ENCODE data around the gene PIGC.

Gene PIGC

GRCh38 chr1:172398970-172399755 lies 44.7 kb downstream of the PIGC start:
- DNase-seq (ENCODE audit: low read depth, low spot score) = peak; percentile 38

GRCh38 chr1:172398193-172398592 lies 45.7 kb downstream of the PIGC start:
- DNase-seq (ENCODE audit: low read depth, low spot score) = no peak

- DNase-seq (ENCODE audit: low read depth, low spot score) = no peak
Observed at GRCh38 chr1:172397633-172398032, 46.2 kb downstream of the PIGC start.

GRCh38 chr1:172397221-172397620 lies 46.6 kb downstream of the PIGC start:
- no peak for DNase-seq (ENCODE audit: low read depth, low spot score)

GRCh38 chr1:172395576-172395975 lies 48.3 kb downstream of the PIGC start:
- no peak for DNase-seq (ENCODE audit: low read depth, low spot score)

GRCh38 chr1:172394811-172395210 lies 49.1 kb downstream of the PIGC start:
- no peak for DNase-seq (ENCODE audit: low read depth, low spot score)

GRCh38 chr1:172394141-172394751 lies 49.6 kb downstream of the PIGC start:
- DNase-seq (ENCODE audit: low read depth, low spot score) = no peak

- DNase-seq (ENCODE audit: low read depth, low spot score) = no peak
Observed at GRCh38 chr1:172393354-172393753, 50.5 kb downstream of the PIGC start.

GRCh38 chr1:172391976-172392375 lies 51.9 kb downstream of the PIGC start:
- DNase-seq (ENCODE audit: low read depth, low spot score) = no peak

Measured in brain pericyte (primary cell).